ENCODE data around the gene SDHC. TPM values are rescaled to one million over a fixed set of nuclear protein-coding genes. Genes with fewer than 3 reads are reported as not detected.

SDHC gene
- total and polyA plus RNA-seq, 2 experiments from 2014 or later, result 84.4 to 107 TPM

- no peak overlapping the region for H3K4me3 ChIP-seq
- no peak overlapping the region for H3K27ac Mint-ChIP-seq
- peaks cover 36% of the 10 kb centered on the region for H3K4me1 ChIP-seq (ENCODE audit: insufficient read depth)
- no peaks in the 10 kb centered on the region for H3K27me3 ChIP-seq (ENCODE audit: insufficient read depth)
- no peaks in the 10 kb centered on the region for H3K9me3 Mint-ChIP-seq
- H3K79me2 ChIP-seq (replicated peaks; ENCODE audit: insufficient read depth), result peaks cover 18% of the 10 kb centered on the region
- no peak overlapping the region for H3K4me2 ChIP-seq
- H3K36me3 Mint-ChIP-seq (ENCODE audit: low read depth), result no peaks in the 10 kb centered on the region
- no peak overlapping the region for H2AFZ ChIP-seq
- H4K20me1 ChIP-seq (replicated peaks; ENCODE audit: insufficient read depth), result peaks cover 5% of the 10 kb centered on the region; the same call in 1 of the 2 replicates
- DNase-seq (ENCODE audit: low spot score), result no peak
- H3K36me3 ChIP-seq (ENCODE audit: insufficient read depth), result no peaks in the 10 kb centered on the region
- no peak overlapping the region for H3K4me3 Mint-ChIP-seq
- 0 out of 2 replicates have a peak, but pooled peaks cover 4% of the 10 kb centered on the region for H3F3A ChIP-seq (replicated peaks; ENCODE audit: low read depth)
- TF ChIP-seq CREB1 (CRISPR knock-in tag; IDR thresholded peaks at IDR 0.05; ENCODE audit: low read depth), result no peak
- no peak for TF ChIP-seq EZH2phosphoT487 (IDR thresholded peaks at IDR 0.05; ENCODE audit: unreplicated experiment)
- no peak for TF ChIP-seq ZNF331 (CRISPR knock-in tag; IDR thresholded peaks at IDR 0.05; ENCODE audit: low read depth)
- TF ChIP-seq POLR2AphosphoS5 (IDR thresholded peaks at IDR 0.05; ENCODE audit: low read depth), result no peak
- TF ChIP-seq CTCF (conservative IDR thresholded peaks at IDR 0.05; ENCODE audit: low read depth in 2 of 2), result no peak
- no peak for TF ChIP-seq JUNB (IDR thresholded peaks at IDR 0.05; ENCODE audit: unreplicated experiment)
- TF ChIP-seq ZNF462 (CRISPR knock-in tag; IDR thresholded peaks at IDR 0.05), result no peak
- no peak for TF ChIP-seq REST (IDR thresholded peaks at IDR 0.05; ENCODE audit: unreplicated experiment)
- TF ChIP-seq EZH2 (IDR thresholded peaks at IDR 0.05; ENCODE audit: low read depth, unreplicated experiment), result no peak
- no peak for TF ChIP-seq ETS1 (IDR thresholded peaks at IDR 0.05)
- TF ChIP-seq ZNF114 (CRISPR knock-in tag; IDR thresholded peaks at IDR 0.05), result no peak
- no peak for TF ChIP-seq NANOG (IDR thresholded peaks at IDR 0.05; ENCODE audit: borderline replicate concordance)
- TF ChIP-seq STAT1 (IDR thresholded peaks at IDR 0.05; ENCODE audit: unreplicated experiment), result no peak
- no peak for ATAC-seq
- peaks cover 44% of the 10 kb centered on the region for H3K4me1 Mint-ChIP-seq
- no peak overlapping the region for H3K27ac ChIP-seq (ENCODE audit: low read depth)
- H3K9me2 ChIP-seq (ENCODE audit: insufficient read depth), result 0 out of 2 replicates have a peak, but pooled peaks cover 3% of the 10 kb centered on the region
- H3K27me3 Mint-ChIP-seq (ENCODE audit: insufficient read depth, low read depth, poor library complexity), result peaks cover 12% of the 10 kb centered on the region
Measured at GRCh38 chr1:161311595-161312181, 2.5 kb upstream of the SDHC start.

All from GM23338 (cell line).